Fibroblast of upper back skin (primary cell): ENCODE data around the gene MED7.

Source experiments
- DNase-seq: peaks from one replicate; pipeline ENCODE4 v3.0.0-alpha.2; 2013

MED7 gene

DNA sequence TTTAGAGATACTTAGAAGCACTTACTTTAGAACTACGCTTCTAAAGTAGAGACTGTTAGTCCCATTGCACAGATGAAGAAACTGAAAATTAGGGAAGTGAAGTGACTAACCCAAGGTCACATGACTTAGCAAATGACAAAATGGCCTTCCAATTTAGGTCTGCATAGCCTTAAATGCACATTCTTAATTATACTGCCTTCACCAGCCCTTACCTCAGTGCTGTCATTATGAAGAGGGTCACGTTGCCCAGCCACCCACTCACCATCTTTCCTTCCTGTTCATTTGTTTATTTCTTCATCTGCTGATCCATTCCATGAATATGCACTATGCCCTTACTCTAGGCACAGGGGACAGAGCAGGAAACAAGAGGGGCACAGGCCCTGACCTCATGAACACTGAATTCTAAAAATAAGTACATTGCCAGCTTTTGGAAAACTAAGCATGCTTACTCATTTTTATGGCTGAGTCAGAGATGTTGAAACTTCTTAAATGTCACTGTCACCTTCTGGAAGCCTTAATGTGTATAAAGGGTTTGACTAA is 42.5 kb downstream of the MED7 start:
- DNase-seq = peak; percentile 31

DNA sequence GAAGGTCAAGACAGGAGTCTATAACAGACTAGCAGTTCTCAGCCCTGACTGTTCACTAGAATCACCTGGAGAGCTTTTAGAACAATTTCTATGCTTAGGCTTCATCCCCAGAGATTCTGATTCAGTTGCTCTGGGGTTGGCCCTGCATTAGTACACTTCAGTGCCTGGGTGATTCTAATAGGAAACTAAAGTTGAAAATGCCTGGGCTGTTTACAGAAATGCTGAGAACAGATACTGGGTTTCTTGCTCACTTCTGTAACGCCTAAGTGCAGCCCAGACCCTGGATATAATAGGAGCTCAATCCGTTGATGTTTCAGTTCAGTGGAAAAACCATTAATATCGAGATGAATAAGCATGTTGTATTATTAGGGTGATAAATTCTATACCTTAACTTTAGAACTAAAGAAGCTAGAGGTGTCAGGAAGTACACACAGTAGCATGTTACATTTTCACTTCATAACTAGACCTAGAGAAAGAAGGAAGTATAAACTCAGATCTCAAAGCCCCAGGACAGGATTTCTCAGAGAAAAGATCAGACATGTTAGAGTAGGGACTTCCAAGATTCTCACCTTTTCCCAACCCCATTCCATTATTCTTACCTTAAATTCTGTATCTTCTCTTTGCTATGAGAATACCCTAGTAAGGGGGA is 54.2 kb downstream of the MED7 start:
- no peak for DNase-seq
